Lung microvascular endothelial cell (primary cell): ENCODE measurements around the gene RTN4. TPM values are rescaled to one million over a fixed set of nuclear protein-coding genes. Genes with fewer than 3 reads are reported as not detected.
A peak's percentile ranks its signal among the peaks of the same experiment; 100 is the strongest.

Experiments used
- DNase-seq, 2 donors: peaks; one replicate each; pipeline versions ENCODE4 v3.0.0 to v3.0.0-alpha.2; 2010; ENCODE audit warnings: low read depth in 2 of 2
- total RNA-seq: library from RNA; depleted of rRNA; stranded (reverse); fragments of >200 nt; gene quantifications from 2 replicates; pipeline ENCODE4 v1.2.1, GENCODE V29; 2014

RTN4 gene
- total RNA-seq, 1 donor from 2014 or later, result 84.5 TPM

- peak; percentile 43 to 48 for DNase-seq
Observed at GRCh38 chr2:54952978-54953456, 97.2 kb downstream of the RTN4 start.

- DNase-seq, result no peak
Observed at GRCh38 chr2:54952425-54952824, 97.8 kb downstream of the RTN4 start.

- no peak for DNase-seq
Observed at GRCh38 chr2:54950811-54951210, 99.4 kb downstream of the RTN4 start.

- no peak for DNase-seq
Observed at GRCh38 chr2:54949431-54949830, 100.8 kb downstream of the RTN4 start.

GRCh38 chr2:54948120-54948519, 102.1 kb downstream of the RTN4 start:
- no peak for DNase-seq

- no peak for DNase-seq
Observed at GRCh38 chr2:54947646-54948045, 102.6 kb downstream of the RTN4 start.

- no peak for DNase-seq
Observed at GRCh38 chr2:54947136-54947535, 103.1 kb downstream of the RTN4 start.

GRCh38 chr2:54946220-54946805, 103.9 kb downstream of the RTN4 start:
- no peak for DNase-seq

GRCh38 chr2:54945391-54946219, 104.6 kb downstream of the RTN4 start:
- peak in 1 of 2 donors; percentile 22 for DNase-seq

- no peak for DNase-seq
Observed at GRCh38 chr2:54944724-54945326, 105.4 kb downstream of the RTN4 start.

GRCh38 chr2:54942373-54942772, 107.9 kb downstream of the RTN4 start:
- DNase-seq, result no peak

GRCh38 chr2:54941248-54941984, 108.8 kb downstream of the RTN4 start:
- DNase-seq, result no peak

GRCh38 chr2:54940723-54941122, 109.5 kb downstream of the RTN4 start:
- DNase-seq, result no peak

GRCh38 chr2:54939446-54940118, 110.7 kb downstream of the RTN4 start:
- DNase-seq, result no peak

- DNase-seq, result no peak
Observed at GRCh38 chr2:54936766-54937165, 113.5 kb downstream of the RTN4 start.

- DNase-seq, result no peak
Observed at GRCh38 chr2:54935389-54935788, 114.9 kb downstream of the RTN4 start.

- no peak for DNase-seq
Observed at GRCh38 chr2:54931473-54931872, 118.8 kb downstream of the RTN4 start.

- no peak for DNase-seq
Observed at GRCh38 chr2:54928719-54929118, 121.5 kb downstream of the RTN4 start.

- no peak for DNase-seq
Observed at GRCh38 chr2:54927751-54928615, 122.3 kb downstream of the RTN4 start.

- DNase-seq, result no peak
Observed at GRCh38 chr2:54927085-54927750, 123.0 kb downstream of the RTN4 start.
